Measurements from ENCODE around the gene C6orf163. TPM values are rescaled to one million over a fixed set of nuclear protein-coding genes. Genes with fewer than 3 reads are reported as not detected.
"Not testable (repeated sequence)": the region's sequence is repeated elsewhere in the genome, so short reads cannot be mapped to it uniquely, and the experiment has no call there.

Gene C6orf163
- total RNA-seq, result 1 to 10 TPM; 1.7 to 1.8 TPM

DNA sequence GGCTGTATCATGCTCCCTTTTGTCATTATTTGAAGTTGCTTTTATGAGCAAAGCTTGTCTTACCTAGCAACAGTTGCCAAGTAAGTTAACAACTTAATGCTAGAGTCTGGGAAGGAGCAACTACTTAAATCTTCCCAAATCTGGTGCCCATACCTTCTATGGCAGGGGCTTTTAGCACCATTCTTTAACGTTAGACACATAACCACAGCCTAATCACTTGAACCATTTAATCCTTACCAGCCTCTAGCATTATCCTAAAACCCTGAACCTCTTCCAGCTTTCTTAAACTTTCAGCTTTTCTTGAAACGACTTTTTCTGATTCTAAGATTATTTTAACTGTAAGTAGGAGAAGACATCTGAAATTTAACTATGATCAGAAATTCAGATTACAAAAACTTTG is at the start of gene C6orf163:
Gene C6orf163, plus strand, starts transcription at position 83 of the 400 bp plus-strand sequence. Its CDS starts 287 bp downstream, at position 370.
- CTCF ChIA-PET, result interaction anchor here (1.0 kb wide), 1 partner anchor 1436 kb away, joined by 3 read pairs; no protein-coding TSS in a partner anchor
- ATAC-seq, result no peak
- no peak within 1 kb of the TSS for H3K27ac Mint-ChIP-seq

DNA sequence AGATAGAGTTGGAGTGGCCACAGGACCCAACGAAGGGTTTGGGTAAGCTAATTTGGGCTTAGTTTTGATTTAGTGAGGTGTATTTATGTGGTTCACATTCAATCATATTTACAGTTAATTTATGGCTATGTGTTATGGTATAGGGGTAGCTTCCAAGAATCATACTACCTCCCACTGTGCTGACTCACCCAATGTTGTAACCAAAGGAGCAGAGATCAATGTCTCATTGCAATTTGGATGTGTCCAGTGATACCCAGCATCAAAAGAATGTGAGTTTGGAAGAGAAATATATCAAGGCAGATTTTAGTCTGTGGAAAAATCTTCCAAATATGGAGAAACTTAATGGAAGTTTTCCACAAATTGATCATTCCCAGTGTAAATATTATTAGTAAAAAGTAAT is 47.5 kb upstream of the C6orf163 start:
- ATAC-seq (no peak), DNase-seq (no peak)
- no peaks in the 10 kb centered on the region for H3K4me1 Mint-ChIP-seq
- H3K9me3 Mint-ChIP-seq (ENCODE audit: low read depth), result no peaks in the 10 kb centered on the region
- H3K4me3 Mint-ChIP-seq, result no peak overlapping the region
- no peaks in the 10 kb centered on the region for H3K36me3 Mint-ChIP-seq
- peaks cover 51% of the 10 kb centered on the region for H3K27me3 Mint-ChIP-seq
- H3K27ac Mint-ChIP-seq, result no peak overlapping the region
- CTCF ChIA-PET, result no interaction called here

More for the DNA sequence above, at the start of gene C6orf163:
- Mint-ChIP-seq H3K36me3 (no peaks in the 10 kb centered on the region), H3K4me1 (no peaks in the 10 kb centered on the region), H3K4me3 (no peak within 1 kb of the TSS), H3K27me3 (no peaks in the 10 kb centered on the region), H3K9me3 (ENCODE audit: low read depth) (no peaks in the 10 kb centered on the region)
- no peak for DNase-seq

DNA sequence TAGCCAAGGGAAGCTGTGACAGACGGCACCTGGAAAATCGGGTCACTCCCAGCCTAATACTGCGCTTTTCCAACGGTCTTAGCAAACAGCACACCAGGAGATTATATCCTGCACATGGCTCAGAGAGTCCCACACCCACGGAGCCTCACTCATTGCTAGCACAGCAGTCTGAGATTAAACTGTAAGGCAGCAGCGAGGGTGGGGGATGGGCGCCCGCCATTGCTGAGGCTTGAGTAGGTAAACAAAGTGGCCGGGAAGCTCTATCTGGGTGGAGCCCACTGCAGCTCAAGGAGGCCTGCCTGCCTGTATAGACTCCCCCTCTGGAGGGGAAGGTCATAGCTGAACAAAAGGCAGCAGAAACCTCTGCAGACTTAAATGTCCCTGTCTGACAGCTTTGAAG is 43.3 kb upstream of the C6orf163 start:
- ATAC-seq; DNase-seq; H3K36me3 Mint-ChIP-seq; H3K4me1 Mint-ChIP-seq; H3K9me3 Mint-ChIP-seq (ENCODE audit: low read depth); H3K4me3 Mint-ChIP-seq; H3K27ac Mint-ChIP-seq; CTCF ChIA-PET: not testable (repeated sequence)
- H3K27me3 Mint-ChIP-seq, result peaks cover 51% of the 10 kb centered on the region

DNA sequence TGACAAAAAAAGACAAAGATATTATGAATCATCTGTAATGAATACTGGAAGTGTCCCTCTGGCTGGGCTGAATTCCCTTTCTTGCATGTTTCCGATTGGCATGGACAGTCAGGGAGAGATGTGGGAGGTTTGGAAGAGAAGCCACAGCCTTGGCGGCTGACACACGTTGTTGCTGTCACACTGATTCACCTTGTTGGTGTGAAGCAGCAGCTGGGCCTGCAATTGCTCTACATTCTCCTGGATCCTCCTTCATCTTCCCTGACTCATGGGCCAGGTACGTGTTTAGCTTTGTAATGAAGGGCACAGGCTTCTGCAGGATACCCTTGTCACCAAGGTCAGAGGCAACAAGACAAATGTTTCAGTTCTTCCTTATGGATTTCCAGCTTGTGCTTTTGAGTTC is 35.6 kb upstream of the C6orf163 start:
- ATAC-seq (no peak), DNase-seq (no peak)
- Mint-ChIP-seq H3K27ac (no peak overlapping the region), H3K27me3 (peaks cover 34% of the 10 kb centered on the region), H3K4me1 (no peaks in the 10 kb centered on the region), H3K9me3 (ENCODE audit: low read depth) (no peaks in the 10 kb centered on the region), H3K4me3 (no peak overlapping the region), H3K36me3 (no peaks in the 10 kb centered on the region)
- CTCF ChIA-PET, result no interaction called here

- Mint-ChIP-seq H3K27me3 (peaks cover 40% of the 10 kb centered on the region), H3K9me3 (ENCODE audit: low read depth) (no peaks in the 10 kb centered on the region), H3K4me3 (no peak overlapping the region), H3K27ac (no peak overlapping the region), H3K4me1 (no peaks in the 10 kb centered on the region), H3K36me3 (no peaks in the 10 kb centered on the region)
- ATAC-seq (no peak), DNase-seq (no peak)
- CTCF ChIA-PET, result no interaction called here
Measured at GRCh38 chr6:87312860-87313259, 31.8 kb upstream of the C6orf163 start.

DNA sequence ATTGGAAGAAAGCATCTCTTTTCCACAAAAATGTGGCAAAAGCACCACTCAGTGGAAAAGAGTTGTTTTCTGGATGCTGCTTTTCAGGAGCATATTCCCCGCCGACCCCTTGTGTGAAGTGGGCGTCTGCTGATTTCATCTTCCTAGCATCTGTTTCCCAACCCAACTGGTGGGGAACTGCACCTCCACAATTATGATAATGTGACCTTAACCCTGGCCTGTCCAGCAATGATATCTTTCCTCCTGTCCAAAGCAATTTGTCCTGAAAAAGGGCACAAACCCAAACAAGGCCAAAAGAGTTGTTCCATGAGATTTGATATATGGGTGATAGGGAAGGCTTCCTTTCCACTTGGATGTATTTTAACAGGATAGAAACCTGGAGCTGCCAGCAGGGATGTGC is 29.5 kb upstream of the C6orf163 start:
- H3K4me1 Mint-ChIP-seq, result no peaks in the 10 kb centered on the region
- CTCF ChIA-PET, result no interaction called here
- no peaks in the 10 kb centered on the region for H3K9me3 Mint-ChIP-seq (ENCODE audit: low read depth)
- no peak overlapping the region for H3K4me3 Mint-ChIP-seq
- H3K36me3 Mint-ChIP-seq, result no peaks in the 10 kb centered on the region
- peaks cover 43% of the 10 kb centered on the region for H3K27me3 Mint-ChIP-seq
- DNase-seq (no peak), ATAC-seq (no peak)
- H3K27ac Mint-ChIP-seq, result no peak overlapping the region

DNA sequence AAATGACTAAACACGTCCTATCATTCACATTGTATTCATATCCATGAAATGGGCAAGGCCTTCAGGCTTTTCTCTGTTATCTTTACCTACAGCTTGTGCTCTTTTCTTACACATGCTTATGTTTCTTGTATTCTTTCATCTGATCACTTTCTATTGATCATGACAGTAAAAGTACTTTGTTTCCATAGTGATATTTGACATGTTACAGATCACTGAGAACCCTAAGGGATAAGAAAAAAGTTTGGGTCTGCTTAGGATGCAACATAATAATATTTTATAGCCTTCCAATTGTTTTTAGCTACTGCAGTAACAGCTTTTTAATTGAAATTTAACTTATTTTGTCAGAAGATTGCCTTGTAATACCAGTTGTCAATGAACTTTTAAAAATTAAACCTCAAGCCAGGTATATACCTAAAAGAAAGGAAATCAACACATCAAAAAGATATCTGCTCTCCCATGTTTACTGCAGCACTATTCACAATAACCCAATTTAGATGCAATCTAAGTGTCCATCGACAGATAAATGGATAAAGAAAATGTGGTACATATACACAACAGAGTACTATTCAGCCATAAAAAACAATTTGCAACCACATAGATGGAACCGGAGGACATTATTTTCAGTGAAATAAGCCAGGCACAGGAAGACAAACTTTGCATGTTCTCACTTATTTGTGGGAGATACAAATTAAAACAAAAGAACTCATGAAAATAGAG is 25.2 kb upstream of the C6orf163 start:
- DNase-seq (no peak), ATAC-seq (no peak)
- Mint-ChIP-seq H3K27me3 (peaks cover 14% of the 10 kb centered on the region), H3K9me3 (ENCODE audit: low read depth) (no peaks in the 10 kb centered on the region), H3K27ac (no peak overlapping the region), H3K36me3 (no peaks in the 10 kb centered on the region), H3K4me3 (no peak overlapping the region), H3K4me1 (peaks cover 7% of the 10 kb centered on the region)
- CTCF ChIA-PET, result no interaction called here

DNA sequence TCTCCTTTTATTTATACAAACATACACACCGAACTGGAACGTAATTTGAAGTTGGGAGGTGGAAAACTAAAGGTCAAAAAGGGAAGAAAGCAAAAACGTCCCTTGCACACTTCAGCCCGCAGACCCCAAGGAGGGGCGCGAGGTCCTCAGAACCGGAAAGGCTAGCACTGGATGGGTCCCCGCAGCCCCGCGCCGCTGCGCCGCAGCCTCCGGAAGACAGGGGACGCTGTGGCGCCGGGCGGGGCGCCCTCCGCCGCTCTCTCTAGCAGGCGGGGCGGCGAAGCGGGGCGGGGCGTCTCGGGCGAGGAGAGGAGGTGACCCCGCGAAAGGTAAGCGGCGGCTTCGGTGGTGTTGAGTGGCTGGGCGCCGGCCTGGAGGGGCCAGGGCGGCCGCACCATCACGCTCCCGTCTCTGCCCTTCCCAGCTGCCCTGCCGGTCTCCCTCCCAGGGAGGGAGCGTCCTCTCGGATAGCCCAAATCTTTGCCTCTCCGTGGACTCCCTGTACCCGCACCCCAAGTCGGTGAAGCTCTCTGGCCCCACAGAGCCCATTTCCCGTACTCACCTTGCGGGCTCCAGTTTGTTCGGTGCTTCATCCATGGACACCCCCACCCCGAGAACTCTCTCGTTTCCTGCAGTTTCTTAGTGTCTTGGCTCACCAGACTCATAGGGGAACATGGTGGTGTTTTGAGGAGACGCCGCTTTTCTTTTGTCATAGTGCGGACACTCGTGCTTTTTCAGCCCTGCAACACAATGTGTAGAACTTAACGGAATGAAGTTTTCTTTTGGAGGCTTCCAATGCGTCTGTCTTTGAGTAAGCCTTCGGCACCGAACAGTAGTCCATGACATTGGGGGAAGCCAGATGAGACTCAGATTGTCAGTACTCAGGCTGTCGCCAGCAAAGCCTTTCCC is 22.1 kb upstream of the C6orf163 start, which contains the start of gene SMIM8:
Gene SMIM8, plus strand, starts transcription at position 285 of the 909 bp plus-strand sequence. CDS start 14,444 bp downstream, outside the sequence.
- CTCF ChIA-PET, result interaction anchor here (0.6 to 1.4 kb wide), 6 partner anchors 16 to 242 kb away, joined by 3 to 4 read pairs (median 3); no protein-coding TSS in a partner anchor
- Mint-ChIP-seq H3K27me3 (peaks cover 3% of the 10 kb centered on the region), H3K9me3 (ENCODE audit: low read depth) (no peaks in the 10 kb centered on the region), H3K27ac (peak within 1 kb of the TSS; percentile 85), H3K4me3 (peak within 1 kb of the TSS; percentile 95), H3K36me3 (peaks cover 3% of the 10 kb centered on the region), H3K4me1 (peaks cover 7% of the 10 kb centered on the region)
- ATAC-seq (peak; percentile 99), DNase-seq (peak; percentile 90)

DNA sequence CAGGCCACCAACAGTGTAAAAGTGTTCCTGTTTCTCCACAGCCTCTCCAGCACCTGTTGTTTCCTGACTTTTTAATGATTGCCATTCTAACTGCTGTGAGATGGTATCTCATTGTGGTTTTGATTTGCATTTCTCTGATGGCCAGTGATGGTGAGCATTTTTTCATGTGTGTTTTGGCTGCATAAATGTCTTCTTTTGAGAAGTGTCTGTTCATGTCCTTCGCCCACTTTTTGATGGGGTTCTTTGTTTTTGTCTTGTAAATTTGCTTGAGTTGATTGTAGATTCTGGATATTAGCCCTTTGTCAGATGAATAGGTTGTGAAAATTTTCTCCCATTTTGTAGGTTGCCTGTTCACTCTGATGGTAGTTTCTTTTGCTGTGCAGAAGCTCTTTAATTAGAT is 20.7 kb upstream of the C6orf163 start:
- ATAC-seq; H3K27me3 Mint-ChIP-seq; H3K4me3 Mint-ChIP-seq; DNase-seq; H3K27ac Mint-ChIP-seq; H3K9me3 Mint-ChIP-seq (ENCODE audit: low read depth); H3K36me3 Mint-ChIP-seq; H3K4me1 Mint-ChIP-seq; CTCF ChIA-PET: not testable (repeated sequence)

DNA sequence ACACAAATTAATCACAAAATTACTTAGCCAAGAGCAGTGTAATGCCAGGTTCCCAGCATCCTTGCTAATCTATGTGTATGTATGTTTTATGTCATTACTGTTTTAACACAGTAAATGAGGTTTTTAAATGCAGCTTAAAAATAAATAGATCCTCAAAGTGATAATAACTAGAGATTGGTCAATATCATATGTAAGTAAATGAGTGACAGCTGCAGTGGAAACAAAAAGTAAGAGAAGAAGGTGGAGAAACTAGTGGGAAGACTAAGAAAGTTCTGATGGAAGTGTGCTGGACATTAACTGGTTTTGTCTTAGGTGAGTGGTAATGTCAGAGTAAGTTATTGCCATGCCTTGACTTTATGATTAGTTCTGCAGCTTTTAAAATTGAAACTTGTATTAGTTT is 13.7 kb upstream of the C6orf163 start:
- peaks cover 13% of the 10 kb centered on the region for H3K4me1 Mint-ChIP-seq
- no peak for ATAC-seq
- no peaks in the 10 kb centered on the region for H3K9me3 Mint-ChIP-seq (ENCODE audit: low read depth)
- H3K27ac Mint-ChIP-seq, result no peak overlapping the region
- DNase-seq, result no peak
- no peaks in the 10 kb centered on the region for H3K27me3 Mint-ChIP-seq
- H3K4me3 Mint-ChIP-seq, result no peak overlapping the region
- peaks cover 16% of the 10 kb centered on the region for H3K36me3 Mint-ChIP-seq
- CTCF ChIA-PET, result no interaction called here

DNA sequence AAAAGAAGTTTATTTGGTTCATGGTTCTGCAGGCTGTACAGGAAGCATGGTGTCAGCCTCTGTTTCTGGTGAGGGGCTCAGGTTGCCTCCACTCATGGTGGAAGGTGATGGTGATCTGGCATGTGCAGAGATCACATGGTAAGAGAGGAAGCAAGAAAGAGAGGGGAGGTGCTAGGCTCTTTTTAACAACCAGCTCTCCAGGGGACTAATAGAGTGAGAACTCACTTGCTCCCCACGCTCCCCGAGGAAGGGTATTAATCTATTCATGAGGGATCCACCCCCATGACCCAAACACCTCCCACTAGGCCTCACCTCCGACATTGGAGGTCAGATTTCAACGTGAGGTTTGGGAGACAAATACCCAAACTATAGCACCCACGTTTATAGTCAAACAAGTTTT is 11.6 kb upstream of the C6orf163 start:
- no peaks in the 10 kb centered on the region for H3K9me3 Mint-ChIP-seq (ENCODE audit: low read depth)
- no peak overlapping the region for H3K4me3 Mint-ChIP-seq
- CTCF ChIA-PET, result no interaction called here
- no peak overlapping the region for H3K27ac Mint-ChIP-seq
- DNase-seq (no peak), ATAC-seq (no peak)
- peaks cover 13% of the 10 kb centered on the region for H3K4me1 Mint-ChIP-seq
- H3K27me3 Mint-ChIP-seq, result no peaks in the 10 kb centered on the region
- peaks cover 13% of the 10 kb centered on the region for H3K36me3 Mint-ChIP-seq

DNA sequence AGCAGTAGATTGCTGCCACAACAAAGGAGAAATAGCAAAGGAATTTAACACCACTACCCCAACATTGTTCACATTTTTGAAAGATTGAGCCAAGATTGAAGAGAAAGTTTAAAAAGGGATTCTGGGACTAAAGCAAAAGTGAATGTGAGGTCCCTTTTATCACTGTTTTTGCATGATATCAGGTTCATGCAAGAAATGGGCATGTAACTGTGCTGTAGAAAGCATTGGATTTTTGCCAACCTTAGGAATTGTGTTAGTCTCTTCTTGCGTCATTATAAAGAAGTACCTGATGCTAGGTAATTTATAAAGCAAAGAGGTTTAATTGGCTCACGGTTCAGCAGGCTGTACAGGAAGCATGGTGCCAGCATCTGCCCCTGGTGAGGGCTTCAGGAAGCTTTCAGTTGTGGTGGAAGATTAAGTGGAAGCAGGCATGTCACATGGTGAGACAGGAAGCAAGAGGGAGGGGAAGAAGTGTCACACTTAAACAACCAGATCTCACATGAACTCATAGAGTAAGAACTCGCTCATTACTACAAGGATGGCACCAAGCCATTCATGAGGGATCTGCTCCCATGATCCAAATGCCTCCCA is 10.9 kb upstream of the C6orf163 start:
- peaks cover 13% of the 10 kb centered on the region for H3K36me3 Mint-ChIP-seq
- no peaks in the 10 kb centered on the region for H3K9me3 Mint-ChIP-seq (ENCODE audit: low read depth)
- ATAC-seq (no peak), DNase-seq (no peak)
- CTCF ChIA-PET, result no interaction called here
- no peaks in the 10 kb centered on the region for H3K27me3 Mint-ChIP-seq
- H3K27ac Mint-ChIP-seq, result no peak overlapping the region
- peaks cover 13% of the 10 kb centered on the region for H3K4me1 Mint-ChIP-seq
- no peak overlapping the region for H3K4me3 Mint-ChIP-seq

DNA sequence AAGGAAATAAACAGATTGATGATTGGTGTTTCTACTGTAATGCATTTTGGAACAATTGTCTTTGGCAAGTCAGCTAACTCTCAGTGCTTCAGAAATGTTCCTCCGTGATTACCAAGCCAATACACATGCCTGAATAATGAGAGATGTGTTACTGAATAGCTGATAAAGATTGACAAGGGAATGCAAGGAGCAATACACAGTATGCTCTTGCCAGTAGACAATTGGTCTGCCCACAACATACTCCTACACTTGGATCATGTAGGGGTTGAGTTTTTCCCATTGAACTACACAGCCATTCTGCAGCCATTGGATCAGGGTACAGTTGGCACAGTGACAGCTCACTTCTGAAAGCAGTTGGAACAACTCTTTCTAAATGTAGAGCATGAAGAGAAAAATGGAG is 9.9 kb upstream of the C6orf163 start:
- ATAC-seq, result no peak
- CTCF ChIA-PET, result no interaction called here
- Mint-ChIP-seq H3K4me3 (no peak overlapping the region), H3K36me3 (peaks cover 9% of the 10 kb centered on the region), H3K9me3 (ENCODE audit: low read depth) (no peaks in the 10 kb centered on the region), H3K4me1 (peaks cover 13% of the 10 kb centered on the region), H3K27ac (no peak overlapping the region), H3K27me3 (no peaks in the 10 kb centered on the region)
- no peak for DNase-seq
